ENCODE data around the gene IWS1. TPM values are rescaled to one million over a fixed set of nuclear protein-coding genes. Genes with fewer than 3 reads are reported as not detected.

Gene IWS1
- polyA plus RNA-seq, 3 donors from 2014 or later = 3.8 to 32.2 (median 13.1) TPM

DNA sequence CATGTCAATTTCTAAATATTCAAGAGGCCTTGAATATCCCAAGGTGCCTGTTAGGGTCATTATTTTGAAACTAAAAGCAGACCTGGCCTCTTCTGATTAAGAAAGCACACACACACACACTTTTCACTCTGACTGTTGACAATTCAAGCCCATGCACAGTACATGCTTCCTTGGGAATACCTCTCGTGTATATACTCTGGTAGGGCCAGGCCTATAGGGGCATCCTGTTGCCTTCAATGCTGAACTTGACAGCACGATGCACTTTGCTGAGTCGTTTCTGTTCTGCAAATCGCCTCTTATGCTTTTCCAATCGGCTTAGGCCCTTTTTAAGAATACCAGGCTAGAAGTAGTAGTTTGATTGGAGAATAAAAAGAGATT lies 40.6 kb downstream of the IWS1 start:
- Mint-ChIP-seq H3K27me3 (ENCODE audit: low read depth in 3 of 3) (peaks cover 0 to 2% (median 0%) of the 10 kb centered on the region in 3 donors), H3K4me3 (peak overlapping the region in 4 of 5 donors; percentile 48 to 71 (median 61)), H3K4me1 (peaks cover 28 to 43% of the 10 kb centered on the region in 2 donors), H3K27ac (peak overlapping the region; percentile 74 to 91 (median 84)), H3K9me3 (no peaks in the 10 kb centered on the region), H3K36me3 (peaks cover 12 to 50% (median 40%) of the 10 kb centered on the region in 3 donors)
- no peak for DNase-seq

DNA sequence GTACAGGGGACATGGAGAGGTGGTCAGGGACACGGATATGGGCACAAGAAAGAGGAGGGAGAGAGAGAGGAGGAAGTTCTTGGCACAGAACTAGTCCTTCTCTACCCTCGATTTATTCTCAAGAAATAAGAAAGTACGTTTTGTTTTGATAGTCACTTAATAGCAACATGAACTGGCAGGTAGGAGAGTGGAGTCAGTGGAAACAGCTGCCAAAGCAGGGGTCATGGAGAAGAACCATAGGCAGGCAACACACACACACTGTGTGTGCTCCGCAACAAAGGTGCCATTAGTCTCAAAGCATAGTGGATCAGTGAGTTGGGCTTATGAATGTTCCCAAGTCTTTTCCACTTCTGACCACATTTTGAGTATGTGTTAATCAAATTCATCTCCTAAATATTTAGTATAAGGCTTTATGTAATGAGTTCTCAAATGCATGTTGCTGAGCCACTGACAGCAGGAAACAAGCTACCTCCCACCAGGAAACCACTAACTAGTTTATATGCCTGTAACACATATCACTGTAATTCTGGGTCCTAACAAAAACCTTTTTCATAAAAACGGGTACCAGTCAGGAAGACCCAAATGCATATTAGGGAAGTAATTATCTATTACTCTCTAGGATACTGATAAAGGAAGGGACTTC lies 41.1 kb downstream of the IWS1 start:
- peaks cover 28 to 43% of the 10 kb centered on the region in 2 donors for H3K4me1 Mint-ChIP-seq
- peaks cover 11 to 52% (median 37%) of the 10 kb centered on the region in 3 donors for H3K36me3 Mint-ChIP-seq
- H3K9me3 Mint-ChIP-seq = no peaks in the 10 kb centered on the region
- H3K27me3 Mint-ChIP-seq (ENCODE audit: low read depth in 3 of 3) = peaks cover 0 to 2% (median 0%) of the 10 kb centered on the region in 3 donors
- H3K4me3 Mint-ChIP-seq = peak overlapping the region; percentile 36 to 71 (median 54)
- DNase-seq = peak in 1 of 3 donors; percentile 9
- peak overlapping the region; percentile 74 to 91 (median 84) for H3K27ac Mint-ChIP-seq

GRCh38 chr2:127482031-127482430 lies 44.3 kb downstream of the IWS1 start:
- Mint-ChIP-seq H3K27ac (peak overlapping the region in 3 of 6 donors; percentile 26 to 64 (median 32)), H3K4me1 (peaks cover 25 to 28% of the 10 kb centered on the region in 2 donors), H3K9me3 (no peaks in the 10 kb centered on the region), H3K36me3 (peaks cover 3 to 35% (median 19%) of the 10 kb centered on the region in 3 donors), H3K27me3 (ENCODE audit: low read depth in 3 of 3) (peaks cover 0 to 3% (median 2%) of the 10 kb centered on the region in 3 donors), H3K4me3 (no peak overlapping the region)
- DNase-seq = no peak

DNA sequence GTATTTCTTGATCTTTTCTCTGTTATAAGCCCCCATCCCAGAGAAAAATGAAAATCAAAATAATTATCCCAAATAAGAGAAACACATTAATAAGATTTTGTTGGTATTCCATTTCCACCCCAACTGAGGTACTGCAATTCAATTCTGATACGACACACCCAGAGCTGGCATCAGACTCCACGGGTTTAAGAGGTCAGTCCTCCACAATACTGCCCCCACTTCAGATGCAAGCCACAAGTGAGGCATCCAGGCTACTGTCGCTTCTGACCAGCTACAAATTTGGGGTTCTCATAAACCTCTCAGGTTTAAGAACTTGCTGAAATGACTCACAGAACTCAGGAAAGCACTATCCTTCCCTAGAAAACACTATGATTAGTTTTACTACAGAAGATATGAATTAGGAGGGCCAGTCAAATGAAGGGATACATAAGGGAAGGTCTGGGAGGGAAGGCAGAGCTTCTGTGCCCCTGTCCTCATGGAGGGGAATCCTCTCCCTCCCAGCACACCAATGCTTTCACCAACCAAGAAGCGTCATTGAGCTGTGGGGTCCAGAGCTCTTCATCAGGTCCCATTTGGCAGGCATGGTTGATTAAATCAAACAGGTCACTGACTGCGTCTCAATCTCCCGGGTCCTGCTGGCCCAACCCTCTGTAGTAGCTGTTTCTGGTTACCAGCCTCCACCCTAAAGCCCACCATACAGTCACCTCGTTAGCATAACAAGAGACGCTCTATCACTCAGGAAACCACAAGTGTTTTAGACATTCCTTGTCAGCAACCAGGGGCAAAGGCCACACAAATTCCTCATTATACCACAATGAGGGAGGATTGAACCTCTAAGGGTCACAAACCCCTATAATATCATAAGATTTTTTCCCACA lies 46.2 kb downstream of the IWS1 start:
- Mint-ChIP-seq H3K4me1 (peaks cover 8 to 9% of the 10 kb centered on the region in 2 donors), H3K9me3 (peaks cover 0 to 1% (median 0%) of the 10 kb centered on the region in 6 donors), H3K36me3 (peaks cover 7 to 33% (median 18%) of the 10 kb centered on the region in 3 donors), H3K27ac (peak overlapping the region in 1 of 6 donors; percentile 59), H3K4me3 (no peak overlapping the region), H3K27me3 (ENCODE audit: low read depth in 3 of 3) (peaks cover 0 to 3% (median 2%) of the 10 kb centered on the region in 3 donors)
- no peak for DNase-seq

- H3K27ac Mint-ChIP-seq = peak overlapping the region in 1 of 6 donors; percentile 22
- DNase-seq = peak in 2 of 3 donors; percentile 10 to 18
- peaks cover 0 to 1% of the 10 kb centered on the region in 2 donors for H3K4me1 Mint-ChIP-seq
- peaks cover 0 to 3% (median under 1%) of the 10 kb centered on the region in 3 donors for H3K27me3 Mint-ChIP-seq (ENCODE audit: low read depth in 3 of 3)
- no peak overlapping the region for H3K4me3 Mint-ChIP-seq
- peaks cover 0 to 3% (median 0%) of the 10 kb centered on the region in 6 donors for H3K9me3 Mint-ChIP-seq
- peaks cover 5 to 30% (median 18%) of the 10 kb centered on the region in 3 donors for H3K36me3 Mint-ChIP-seq
Measured at GRCh38 chr2:127479219-127479825, 47.0 kb downstream of the IWS1 start.

DNA sequence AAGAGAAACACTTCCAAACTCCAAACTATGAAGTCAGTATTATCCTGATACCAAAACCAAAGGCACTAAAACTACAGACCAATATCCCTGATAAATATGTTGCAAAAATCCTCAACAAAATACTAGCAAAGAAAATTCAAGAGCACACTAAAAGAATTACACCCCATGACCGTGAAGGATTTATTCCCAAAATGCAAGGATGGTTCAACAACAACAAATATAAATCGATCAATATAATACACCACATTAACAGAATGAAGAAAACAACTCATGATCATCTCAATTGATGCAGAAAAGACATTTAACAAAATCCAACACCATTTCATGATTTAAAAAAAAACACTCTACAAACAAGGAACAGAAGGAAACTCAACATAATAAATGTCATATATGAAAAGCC lies 50.5 kb downstream of the IWS1 start:
- no peak overlapping the region for H3K27ac Mint-ChIP-seq
- peaks cover 0 to 3% (median 0%) of the 10 kb centered on the region in 6 donors for H3K9me3 Mint-ChIP-seq
- peaks cover 0 to 3% (median 0%) of the 10 kb centered on the region in 3 donors for H3K27me3 Mint-ChIP-seq (ENCODE audit: low read depth in 3 of 3)
- DNase-seq = no peak
- no peaks in the 10 kb centered on the region for H3K4me1 Mint-ChIP-seq
- H3K36me3 Mint-ChIP-seq = peaks cover 5 to 12% (median 11%) of the 10 kb centered on the region in 3 donors
- H3K4me3 Mint-ChIP-seq = no peak overlapping the region

DNA sequence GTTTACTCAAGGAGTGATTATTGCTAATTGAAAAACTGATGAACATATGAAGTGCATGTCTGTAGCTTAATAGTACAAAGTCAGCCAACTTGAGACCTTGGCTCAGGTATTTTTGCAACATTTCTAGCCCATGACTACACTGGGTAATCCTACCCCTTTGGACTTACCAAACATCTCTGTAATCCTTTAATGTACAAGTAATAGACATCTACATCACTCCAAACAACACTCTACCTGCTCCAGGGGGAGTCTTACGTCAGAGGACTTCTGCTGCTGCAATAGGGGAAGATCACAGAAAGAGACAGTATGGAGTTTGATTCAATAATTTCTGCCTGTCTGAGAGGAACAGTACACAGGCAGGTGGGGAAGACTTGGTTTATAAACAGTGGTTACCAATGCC lies 54.0 kb downstream of the IWS1 start:
- no peak overlapping the region for H3K27ac Mint-ChIP-seq
- H3K4me1 Mint-ChIP-seq = no peaks in the 10 kb centered on the region
- no peaks in the 10 kb centered on the region for H3K27me3 Mint-ChIP-seq (ENCODE audit: low read depth in 3 of 3)
- peaks cover 0 to 3% (median 0%) of the 10 kb centered on the region in 6 donors for H3K9me3 Mint-ChIP-seq
- H3K4me3 Mint-ChIP-seq = no peak overlapping the region
- DNase-seq = no peak
- H3K36me3 Mint-ChIP-seq = peaks cover 21 to 24% (median 24%) of the 10 kb centered on the region in 3 donors

DNA sequence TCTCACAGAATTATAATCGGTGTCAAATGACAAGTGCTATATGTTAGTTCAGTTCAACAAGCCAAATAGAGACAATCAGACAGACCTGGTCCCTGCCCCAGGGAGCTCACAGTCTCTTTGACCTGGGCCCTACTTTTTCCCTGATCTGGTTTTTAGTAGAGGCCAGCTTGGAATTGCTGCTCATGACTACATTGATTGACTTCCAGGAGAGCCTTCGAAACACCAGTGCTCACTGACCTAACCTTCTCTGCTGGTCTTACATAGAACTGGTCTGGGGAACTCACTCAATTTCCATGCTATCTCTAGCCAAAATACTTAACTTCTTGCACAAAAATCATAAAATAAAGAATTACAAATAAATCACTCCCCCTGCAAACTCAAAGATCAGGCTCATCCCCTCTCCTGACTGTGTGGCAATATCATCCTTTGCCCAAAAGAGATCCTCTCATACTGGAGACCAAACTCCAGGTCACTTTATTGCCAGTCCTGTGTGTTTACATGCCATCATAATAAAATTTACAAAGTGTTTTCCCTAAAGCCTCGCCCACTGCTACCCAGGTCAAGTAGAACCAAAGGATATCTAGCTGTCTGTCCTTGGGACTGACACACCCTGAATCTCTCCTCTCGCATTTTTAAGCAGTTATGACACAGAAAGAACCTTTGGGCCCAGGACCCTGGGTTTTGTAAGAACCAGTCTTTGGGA lies 54.9 kb downstream of the IWS1 start:
- H3K27ac Mint-ChIP-seq = no peak overlapping the region
- H3K27me3 Mint-ChIP-seq (ENCODE audit: low read depth in 3 of 3) = no peaks in the 10 kb centered on the region
- no peak overlapping the region for H3K4me3 Mint-ChIP-seq
- DNase-seq = no peak
- peaks cover 21 to 27% (median 26%) of the 10 kb centered on the region in 3 donors for H3K36me3 Mint-ChIP-seq
- peaks cover 0 to 3% (median 0%) of the 10 kb centered on the region in 6 donors for H3K9me3 Mint-ChIP-seq
- H3K4me1 Mint-ChIP-seq = no peaks in the 10 kb centered on the region

- no peak overlapping the region for H3K27ac Mint-ChIP-seq
- DNase-seq = no peak
- H3K36me3 Mint-ChIP-seq = peaks cover 18 to 20% (median 19%) of the 10 kb centered on the region in 3 donors
- H3K9me3 Mint-ChIP-seq = peaks cover 0 to under 1% (median 0%) of the 10 kb centered on the region in 6 donors
- H3K27me3 Mint-ChIP-seq (ENCODE audit: low read depth in 3 of 3) = no peaks in the 10 kb centered on the region
- H3K4me1 Mint-ChIP-seq = peaks cover 0 to 6% of the 10 kb centered on the region in 2 donors
- H3K4me3 Mint-ChIP-seq = no peak overlapping the region
Measured at GRCh38 chr2:127469974-127470373, 56.3 kb downstream of the IWS1 start.

DNA sequence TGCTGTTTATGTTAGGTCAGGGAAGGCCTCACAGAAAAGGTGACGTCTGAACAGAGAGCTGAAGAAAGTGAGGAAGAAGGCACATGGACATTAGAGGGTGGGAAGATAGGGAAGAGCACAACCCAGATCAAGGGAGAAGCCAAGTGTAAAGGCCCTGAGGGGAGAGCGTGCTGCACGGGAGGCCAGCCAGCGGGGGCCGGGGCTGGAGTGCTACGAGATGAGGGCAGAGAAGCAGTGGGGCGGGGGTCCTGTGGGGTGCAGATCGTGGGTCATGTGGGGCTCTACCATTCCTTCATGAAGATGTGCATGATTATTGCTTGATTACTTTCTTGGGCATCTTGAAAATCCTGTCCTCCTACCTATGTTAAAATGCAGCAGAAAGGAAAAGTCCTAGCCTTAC lies 57.2 kb downstream of the IWS1 start:
- Mint-ChIP-seq H3K27me3 (ENCODE audit: low read depth in 3 of 3) (no peaks in the 10 kb centered on the region), H3K4me1 (peaks cover 0 to 6% of the 10 kb centered on the region in 2 donors), H3K4me3 (no peak overlapping the region), H3K27ac (no peak overlapping the region), H3K36me3 (peaks cover 18 to 20% (median 18%) of the 10 kb centered on the region in 3 donors), H3K9me3 (no peaks in the 10 kb centered on the region)
- DNase-seq = no peak

- Mint-ChIP-seq H3K4me1 (peaks cover 0 to 6% of the 10 kb centered on the region in 2 donors), H3K4me3 (no peak overlapping the region), H3K9me3 (no peaks in the 10 kb centered on the region), H3K27me3 (ENCODE audit: low read depth in 3 of 3) (no peaks in the 10 kb centered on the region), H3K27ac (no peak overlapping the region), H3K36me3 (peaks cover 20 to 23% (median 21%) of the 10 kb centered on the region in 3 donors)
- DNase-seq = no peak
Measured at GRCh38 chr2:127465258-127465657, 61.0 kb downstream of the IWS1 start.

DNA sequence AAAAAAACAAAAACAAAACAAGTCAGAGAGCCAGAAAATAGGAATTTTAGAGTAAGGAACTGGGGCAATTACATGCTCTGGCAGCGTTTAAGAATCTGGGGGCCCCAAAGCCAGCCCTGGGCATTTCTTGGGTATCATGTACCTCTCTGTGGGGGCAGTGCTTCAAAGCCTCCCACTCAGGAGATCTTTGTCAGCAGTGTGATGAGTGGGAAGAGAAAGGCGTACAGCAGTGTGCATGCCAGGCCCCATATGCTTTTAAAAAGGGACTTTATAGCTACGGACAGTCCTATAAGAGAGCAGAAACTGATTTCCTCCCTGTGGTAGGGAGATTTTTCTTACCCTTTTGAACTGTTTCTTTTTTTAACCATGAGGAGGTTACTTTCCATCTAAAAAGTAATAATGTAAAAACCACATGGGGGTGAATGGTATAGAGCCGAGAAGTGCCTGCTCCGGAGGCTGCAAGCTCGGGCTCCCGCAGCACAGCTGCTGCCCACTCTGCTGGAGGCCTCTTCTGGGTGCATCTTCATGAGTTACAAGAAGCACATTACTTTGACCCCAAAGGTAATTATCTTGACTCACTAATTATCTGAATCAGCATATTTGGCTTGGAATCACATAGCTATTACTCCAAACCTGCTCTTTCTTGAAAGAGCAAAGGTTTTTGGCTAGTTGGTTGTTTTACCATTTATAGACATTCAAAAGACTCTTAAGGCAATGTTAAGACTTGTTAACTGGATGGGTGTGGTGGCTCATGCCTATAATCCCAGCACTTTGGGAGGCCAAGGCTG lies 61.6 kb downstream of the IWS1 start:
- no peaks in the 10 kb centered on the region for H3K27me3 Mint-ChIP-seq (ENCODE audit: low read depth in 3 of 3)
- peaks cover 20 to 23% (median 21%) of the 10 kb centered on the region in 3 donors for H3K36me3 Mint-ChIP-seq
- H3K4me1 Mint-ChIP-seq = peaks cover 0 to 6% of the 10 kb centered on the region in 2 donors
- H3K4me3 Mint-ChIP-seq = no peak overlapping the region
- H3K9me3 Mint-ChIP-seq = no peaks in the 10 kb centered on the region
- no peak overlapping the region for H3K27ac Mint-ChIP-seq
- DNase-seq = no peak
